SKM-1 (cell line): Measurements from ENCODE around the gene CRIM1.

ENCODE experiments used
- DNase-seq: peaks from one replicate; lab custom pipeline; 2025; ENCODE audit not compliant: unreplicated experiment; lab: John Stamatoyannopoulos, UW

Gene CRIM1

GRCh38 chr2:36451512-36451911 is 95.9 kb downstream of the CRIM1 start:
- no peak for DNase-seq

- DNase-seq, result no peak
These were observed 96.7 kb downstream of the CRIM1 start for GRCh38 chr2:36452260-36452659.

GRCh38 chr2:36453652-36454051 is 98.1 kb downstream of the CRIM1 start:
- no peak for DNase-seq

GRCh38 chr2:36455011-36455410 is 99.4 kb downstream of the CRIM1 start:
- DNase-seq, result no peak

GRCh38 chr2:36455788-36456187 is 100.2 kb downstream of the CRIM1 start:
- DNase-seq, result no peak

- no peak for DNase-seq
These were observed 100.9 kb downstream of the CRIM1 start for GRCh38 chr2:36456227-36457175.

- DNase-seq, result no peak
These were observed 102.5 kb downstream of the CRIM1 start for GRCh38 chr2:36458106-36458505.

GRCh38 chr2:36459725-36460137 is 104.2 kb downstream of the CRIM1 start:
- DNase-seq, result no peak

GRCh38 chr2:36461039-36461681 is 105.6 kb downstream of the CRIM1 start:
- DNase-seq, result no peak

GRCh38 chr2:36462311-36462935 is 106.8 kb downstream of the CRIM1 start:
- no peak for DNase-seq

- no peak for DNase-seq
These were observed 107.8 kb downstream of the CRIM1 start for GRCh38 chr2:36463365-36463764.

- no peak for DNase-seq
These were observed 108.6 kb downstream of the CRIM1 start for GRCh38 chr2:36464006-36464721.

GRCh38 chr2:36466135-36466534 is 110.6 kb downstream of the CRIM1 start:
- no peak for DNase-seq

GRCh38 chr2:36468463-36469105 is 113.0 kb downstream of the CRIM1 start:
- no peak for DNase-seq

GRCh38 chr2:36469106-36469477 is 113.5 kb downstream of the CRIM1 start:
- DNase-seq, result no peak

- DNase-seq, result no peak
These were observed 114.1 kb downstream of the CRIM1 start for GRCh38 chr2:36469710-36470109.

GRCh38 chr2:36473230-36473629 is 117.7 kb downstream of the CRIM1 start:
- DNase-seq, result no peak

- DNase-seq, result no peak
These were observed 120.8 kb downstream of the CRIM1 start for GRCh38 chr2:36476411-36476810.

- DNase-seq, result no peak
These were observed 121.7 kb downstream of the CRIM1 start for GRCh38 chr2:36477315-36477714.

GRCh38 chr2:36477746-36478145 is 122.2 kb downstream of the CRIM1 start:
- no peak for DNase-seq

- no peak for DNase-seq
These were observed 122.8 kb downstream of the CRIM1 start for GRCh38 chr2:36478332-36478738.
